Midbrain (tissue), 1 donor: ENCODE data around the gene KAZN.

Experiments
- DNase-seq: peaks from one replicate; lab custom pipeline; 2025; lab: John Stamatoyannopoulos, UW

The KAZN gene

DNA sequence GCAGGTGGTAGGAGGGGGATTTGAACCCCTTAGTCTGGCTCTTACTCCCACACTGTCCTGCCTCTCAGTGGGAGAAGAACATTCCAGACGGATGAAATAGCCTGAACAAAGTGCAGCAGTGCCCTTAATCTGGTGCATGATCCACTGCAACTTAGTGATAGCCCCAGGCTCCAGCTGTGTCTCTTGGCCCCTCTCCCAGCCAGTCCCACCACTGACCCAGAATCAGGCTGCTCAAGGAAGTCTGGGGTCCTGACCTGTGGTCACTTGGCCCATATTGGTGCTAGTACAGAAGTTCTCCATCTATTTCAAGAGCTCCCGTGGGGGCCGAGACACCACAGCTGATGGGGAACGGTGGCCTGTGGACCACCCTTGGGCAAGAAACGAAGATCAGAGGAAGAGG, 255.0 kb downstream of the KAZN start:
- DNase-seq: no peak

- DNase-seq: no peak
Observed at GRCh38 chr1:14855268-14855667, 256.8 kb downstream of the KAZN start.

- no peak for DNase-seq
Observed at GRCh38 chr1:14855801-14856200, 257.3 kb downstream of the KAZN start.

DNA sequence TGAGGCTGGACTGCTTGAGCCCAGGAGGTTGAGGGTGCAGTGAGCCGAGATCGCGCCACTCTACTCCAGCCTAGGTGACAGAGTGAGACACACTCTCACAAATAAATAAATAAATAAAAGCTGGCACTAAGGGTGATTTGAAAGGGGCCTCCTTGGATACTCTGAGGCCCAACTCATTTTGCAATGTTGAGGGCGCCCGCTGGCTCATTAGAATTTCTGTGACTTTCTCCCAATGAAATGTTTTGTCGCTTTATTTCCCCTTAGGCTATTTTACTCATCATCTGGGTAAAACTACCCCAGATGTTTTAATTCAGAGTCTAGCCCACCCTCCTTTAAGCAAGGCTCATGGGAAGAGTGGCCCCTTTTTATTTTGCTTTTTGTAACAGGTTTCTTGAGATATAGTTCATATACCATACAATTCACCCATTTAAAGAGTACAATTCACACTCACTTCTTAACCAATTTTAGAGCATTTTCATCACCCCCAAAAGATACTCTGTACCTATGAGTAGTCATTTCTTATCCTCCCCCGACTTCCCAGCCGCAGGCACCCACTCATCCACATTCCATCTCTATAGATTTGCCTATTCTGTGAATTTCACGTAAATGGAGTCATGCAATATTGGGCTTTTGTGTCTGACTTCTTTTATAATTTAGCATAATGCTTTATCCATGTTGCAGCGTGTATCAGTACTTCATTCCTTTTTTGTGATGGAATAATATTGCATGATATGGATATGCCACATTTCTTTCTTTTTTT, 259.1 kb downstream of the KAZN start:
- no peak for DNase-seq

GRCh38 chr1:14862114-14862771, 263.8 kb downstream of the KAZN start:
- no peak for DNase-seq

DNA sequence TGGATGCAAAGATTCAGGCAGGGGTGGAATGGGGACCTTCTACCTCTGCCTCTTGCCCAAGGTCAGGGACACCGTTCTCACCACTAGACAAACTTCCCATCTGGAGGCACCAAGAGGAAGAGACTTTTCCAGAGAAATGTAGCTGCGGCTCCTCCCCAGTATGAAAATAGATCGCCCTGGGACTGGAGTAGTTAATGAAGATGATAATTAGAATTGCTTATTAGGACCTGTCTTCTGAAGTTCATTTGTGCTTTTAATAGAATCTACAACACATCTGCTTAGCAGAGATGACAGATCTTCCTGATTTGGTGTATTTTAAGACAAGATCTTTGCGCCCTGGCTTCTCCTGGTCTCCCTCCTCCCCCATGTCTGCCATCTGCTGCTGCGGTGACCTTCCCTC, 266.6 kb downstream of the KAZN start:
- DNase-seq: no peak

GRCh38 chr1:14866911-14867612, 268.6 kb downstream of the KAZN start:
- DNase-seq: no peak

DNA sequence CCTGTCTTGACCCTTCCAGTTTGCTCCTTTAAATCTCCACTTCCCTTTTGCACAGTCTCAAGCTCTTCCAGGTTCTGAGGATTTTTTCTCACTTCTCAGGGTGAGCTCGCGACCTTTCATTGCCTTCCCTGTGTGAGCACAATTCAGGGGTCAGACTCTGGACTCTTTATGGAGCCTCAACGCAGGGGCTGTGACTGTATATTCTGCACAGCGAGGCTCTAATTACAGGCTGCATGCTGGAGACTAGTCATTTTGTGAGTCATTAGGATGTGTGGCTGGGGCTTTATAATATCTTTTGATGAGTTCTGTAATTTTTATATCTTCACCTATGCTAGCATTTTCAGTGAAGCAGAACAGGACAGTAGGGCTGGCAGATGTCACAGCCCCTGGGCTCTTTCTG, 270.7 kb downstream of the KAZN start:
- no peak for DNase-seq

DNA sequence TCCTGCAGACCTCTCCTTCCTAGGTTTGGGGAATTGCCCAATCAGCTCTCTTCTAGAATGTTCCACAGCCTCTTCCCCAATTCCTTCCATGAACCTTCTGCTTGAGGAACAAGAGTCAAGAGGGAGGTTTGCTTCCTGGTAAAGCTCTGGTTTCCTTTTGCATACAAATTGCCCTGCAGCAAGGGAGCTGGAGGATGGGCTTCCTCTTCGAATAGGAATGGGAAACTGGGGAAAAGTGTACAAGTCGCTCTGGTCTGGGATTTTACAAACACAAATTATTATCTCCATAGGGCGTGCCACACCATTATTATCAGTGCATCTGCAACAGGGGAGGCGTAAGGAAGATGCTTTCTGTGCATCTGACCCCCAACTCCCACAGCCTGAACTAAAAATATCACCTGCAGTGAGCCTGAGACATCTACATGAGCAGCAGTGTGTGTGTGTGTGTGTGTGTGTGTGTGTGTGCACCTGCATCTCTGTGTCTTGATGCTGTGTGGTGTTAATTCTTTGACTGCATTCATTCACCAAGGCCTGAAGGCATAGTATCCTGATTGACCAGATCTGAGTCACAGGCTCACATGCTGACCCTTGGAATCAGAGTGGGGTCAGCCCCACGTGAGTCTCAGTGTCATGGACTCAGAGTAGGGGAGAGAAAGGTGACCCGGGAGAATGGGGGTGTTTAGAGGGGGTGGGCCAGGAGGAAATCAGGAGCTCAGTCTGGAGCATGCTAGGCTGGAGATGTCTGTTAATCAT, 272.9 kb downstream of the KAZN start:
- DNase-seq: no peak

DNA sequence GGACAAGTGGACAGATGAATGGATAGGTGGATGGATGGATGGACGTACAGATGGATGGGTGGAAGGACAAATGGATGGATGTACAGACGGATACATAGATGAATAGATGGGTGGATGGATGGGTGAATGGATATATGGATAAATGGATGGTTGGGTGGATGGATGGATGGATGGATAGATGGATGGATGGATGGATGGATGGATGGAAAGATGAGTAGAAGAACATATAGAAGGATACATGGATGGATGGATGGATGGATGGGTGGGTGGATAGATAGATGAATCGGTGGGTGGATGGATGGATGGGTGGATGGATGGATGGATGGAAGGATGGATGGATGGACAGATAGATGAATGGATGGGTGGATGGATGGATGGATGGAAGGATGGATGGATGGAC, 274.3 kb downstream of the KAZN start:
- DNase-seq: no peak

- DNase-seq: no peak
Observed at GRCh38 chr1:14873677-14874076, 275.2 kb downstream of the KAZN start.

GRCh38 chr1:14875524-14876509, 277.3 kb downstream of the KAZN start:
- DNase-seq: no peak

GRCh38 chr1:14876747-14877146, 278.3 kb downstream of the KAZN start:
- no peak for DNase-seq

DNA sequence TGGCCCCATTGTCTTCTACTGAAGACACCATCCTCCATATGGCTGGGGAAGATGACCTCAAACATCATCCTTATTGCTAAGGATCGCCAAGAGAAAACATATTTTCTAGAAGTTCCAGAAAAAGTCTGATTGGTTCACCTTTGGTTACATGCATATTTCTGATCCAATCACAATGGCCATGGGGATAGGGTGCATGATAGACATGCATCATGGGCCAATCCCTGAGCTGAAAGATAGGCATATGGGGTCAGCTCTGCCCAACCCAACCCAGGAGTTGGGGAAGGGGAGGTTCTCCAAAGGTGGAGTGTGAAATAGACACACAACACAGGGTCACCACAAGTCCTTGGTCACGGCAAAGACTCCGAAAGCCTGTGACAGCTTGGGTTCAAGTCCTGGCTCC, 278.7 kb downstream of the KAZN start:
- no peak for DNase-seq

GRCh38 chr1:14878124-14878523, 279.6 kb downstream of the KAZN start:
- no peak for DNase-seq

DNA sequence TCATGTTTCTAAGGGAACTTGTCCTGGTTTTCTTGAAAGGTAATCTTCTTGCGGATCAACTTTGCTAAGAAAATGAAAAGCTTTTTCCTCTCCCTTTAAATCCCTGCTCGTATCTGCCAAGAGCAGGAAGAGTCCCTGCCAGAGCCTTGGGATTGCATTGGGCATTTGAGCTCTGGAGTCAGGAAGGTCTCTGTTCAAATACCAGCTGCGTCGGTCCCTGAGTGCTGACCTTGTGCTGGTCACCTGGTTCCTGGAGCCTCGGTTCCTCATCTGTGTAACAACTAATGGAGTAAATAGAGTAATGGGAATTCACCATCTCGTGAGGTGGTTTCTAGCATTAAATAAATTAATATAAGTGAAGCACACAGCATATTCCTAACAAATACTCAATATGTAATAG, 280.5 kb downstream of the KAZN start:
- DNase-seq: no peak

DNA sequence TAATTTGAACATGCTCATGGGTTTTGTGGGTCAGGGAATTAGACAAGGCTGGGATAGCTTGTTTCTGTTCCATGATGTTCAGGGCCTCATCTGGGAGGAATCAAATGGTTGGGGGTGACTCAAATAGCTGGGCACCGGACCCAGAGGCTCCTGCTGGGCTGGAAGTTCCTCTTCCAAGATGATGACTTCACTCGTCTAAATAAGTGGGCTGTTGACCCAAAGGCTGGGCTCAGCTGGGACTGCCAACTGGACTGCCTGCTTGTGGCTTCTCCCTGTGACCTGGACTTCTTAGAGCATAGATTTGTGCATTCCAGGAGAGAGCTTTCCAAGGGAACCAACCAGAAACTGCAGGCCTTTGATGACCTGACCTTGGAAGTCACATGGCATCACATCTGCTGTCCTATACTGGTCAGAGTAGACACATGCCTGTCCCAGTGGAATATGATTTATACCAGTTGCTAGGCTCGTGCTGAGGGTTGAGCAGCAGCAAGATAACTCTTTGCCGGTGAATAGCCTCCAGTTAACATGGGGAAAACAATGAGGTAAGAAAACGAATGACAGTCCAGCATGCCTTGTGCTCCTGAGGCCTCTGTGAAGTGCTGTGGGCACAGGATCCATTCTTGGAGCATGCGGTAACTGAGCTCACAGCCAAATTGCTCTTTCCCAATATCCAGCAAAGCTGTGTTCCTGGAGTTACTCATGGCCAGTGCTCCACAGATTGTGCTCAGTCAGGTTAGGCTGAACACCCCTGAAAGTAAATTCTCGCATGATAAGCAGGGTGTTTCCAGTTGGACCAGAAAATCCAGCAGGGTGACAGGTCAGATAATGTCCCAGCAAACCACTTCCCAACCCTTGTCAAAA, 282.2 kb downstream of the KAZN start:
- DNase-seq: no peak

DNA sequence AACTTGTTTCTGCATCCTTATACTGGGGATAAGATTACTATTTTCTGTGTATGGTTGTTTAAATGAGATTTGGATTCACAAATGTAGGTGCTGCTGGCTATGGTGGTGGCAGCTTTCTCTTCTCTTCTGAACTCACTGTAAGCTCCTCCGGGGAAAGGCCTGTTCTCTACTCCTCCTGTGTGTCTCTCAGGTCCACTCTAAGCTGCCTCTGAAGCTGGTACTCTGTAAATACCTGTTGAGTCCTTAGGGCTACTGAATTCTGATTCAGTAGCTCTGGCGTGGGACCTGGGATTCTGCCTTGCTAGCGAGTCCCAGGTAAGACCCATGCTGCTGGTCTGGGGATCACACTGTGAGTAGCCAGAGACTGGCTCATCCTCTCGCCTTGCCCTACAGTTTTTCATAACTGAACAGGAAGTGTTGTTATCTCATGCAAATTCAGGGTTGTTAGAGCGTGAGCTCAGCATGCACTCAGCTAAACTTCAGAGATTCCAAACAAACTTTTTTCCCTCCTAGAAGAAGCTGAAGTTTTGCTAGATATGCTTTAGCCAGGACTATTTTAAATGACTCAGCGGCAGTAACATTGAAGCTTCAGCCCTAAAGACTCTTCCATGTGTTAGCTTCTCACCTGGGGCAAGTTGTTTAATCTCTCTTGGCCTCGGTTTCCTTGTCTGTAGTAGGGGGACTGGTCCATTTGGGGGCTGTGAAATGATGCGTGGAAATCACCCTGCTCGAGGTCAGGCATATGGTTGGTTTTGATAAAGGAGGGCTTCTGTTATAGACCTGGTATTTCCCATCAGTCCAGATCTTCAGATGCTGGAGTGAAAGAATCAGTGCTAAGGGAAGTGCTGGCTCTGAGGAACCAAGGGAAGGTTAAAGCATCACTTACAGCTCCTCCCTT, 283.5 kb downstream of the KAZN start:
- DNase-seq: no peak

GRCh38 chr1:14884614-14885175, 286.2 kb downstream of the KAZN start:
- DNase-seq: no peak
